HepG2 (cell line): ENCODE measurements around the gene LYST. TPM values are rescaled to one million over a fixed set of nuclear protein-coding genes. Genes with fewer than 3 reads are reported as not detected.
A peak's percentile ranks its signal among the peaks of the same experiment; 100 is the strongest.
"Not testable (repeated sequence)": the region's sequence is repeated elsewhere in the genome, so short reads cannot be mapped to it uniquely, and the experiment has no call there.

Source experiments
- ATAC-seq: fragments of 200-7000 bp; cut with Tn5 transposase; 3 replicates; pipeline ENCODE4 v1.9.1; 2020; ENCODE audit warnings: mild to moderate bottlenecking, moderate library complexity
- BruUV-seq: library from RNA; stranded (reverse); fragments of 400-500 nt; replicated peaks from 2 replicates; lab custom pipeline; 2021; lab: Mats Ljungman, UMichigan
- CTCF ChIA-PET: fragments of 300-600 bp; formaldehyde crosslinking; extraction: SDS; loops from one replicate; lab custom pipeline; 2021; ENCODE audit warnings: low total read pairs, inconsistent platforms, low intra/inter-chr PET ratio; lab: Yijun Ruan, JAX
- POLR2A ChIA-PET: fragments of 350-600 bp; sonication (Branson Sonifier 250); formaldehyde crosslinking; loops from one replicate; lab custom pipeline; 2020; ENCODE audit warnings: antibody characterized with exemption, inconsistent platforms; lab: Yijun Ruan, JAX
- DNase-seq: peaks from one replicate; pipeline ENCODE4 v3.0.0-alpha.2; 2015; ENCODE audit warnings: low spot score
- FAIRE-seq: peaks from 3 replicates; lab custom pipeline; 2011; peaks lifted over from hg19 to GRCh38; lab: Jason Lieb, UNC
- H2AFZ ChIP-seq: one replicate; pipeline ENCODE4 v1.6.1; 2011; ENCODE audit warnings: low read length, inconsistent platforms
- H3K27ac ChIP-seq: fragments of 300-600 bp; 3 replicates; pipeline ENCODE4 v1.8.0; 2011; ENCODE audit warnings: mixed run types, mild to moderate bottlenecking, mixed read lengths, low read length, inconsistent platforms; ENCODE audit not compliant: insufficient read depth; ENCODE audit errors: extremely low read length
- H3K27me3 ChIP-seq, 2 experiments: fragments of 200-600 bp in 1 of 2; 2 replicates in 1 of 2; 3 replicates in 1 of 2; pipeline versions ENCODE4 v1.6.0 to v1.8.0; 2011; ENCODE audit warnings: low read length in 2 of 2, mild to moderate bottlenecking in 2 of 2, moderate library complexity in 2 of 2, inconsistent platforms in 1 of 2; ENCODE audit not compliant: insufficient read depth in 2 of 2, control insufficient read depth in 1 of 2
- H3K36me3 ChIP-seq, 2 experiments: fragments of 200-600 bp in 1 of 2; replicated peaks in 1 of 2; 2 replicates in 1 of 2; 3 replicates in 1 of 2; pipeline versions ENCODE4 v1.5.1 to v1.8.0; 2011; ENCODE audit warnings: low read length in 2 of 2, inconsistent platforms in 1 of 2; ENCODE audit not compliant: insufficient read depth in 2 of 2, control insufficient read depth in 1 of 2
- H3K4me1 ChIP-seq: 2 replicates; pipeline ENCODE4 v1.5.1; 2012; ENCODE audit warnings: low read length, inconsistent platforms; ENCODE audit not compliant: insufficient read depth
- H3K4me2 ChIP-seq: 2 replicates; pipeline ENCODE4 v1.6.0; 2011; ENCODE audit warnings: low read depth, low read length, inconsistent platforms
- H3K4me3 ChIP-seq, 3 experiments: fragments of 200-600 bp in 1 of 3; sonication (generic), shearing (Covaris generic) in 1 of 3; replicated peaks in 1 of 3; 2 replicates each; pipeline ENCODE4 v1.5.1; 2011 to 2016; ENCODE audit warnings: low read length in 3 of 3, inconsistent platforms in 2 of 3, low read depth in 2 of 3, mild to moderate bottlenecking in 2 of 3, control low read depth in 1 of 3, mixed read lengths in 1 of 3; ENCODE audit not compliant: insufficient read depth in 1 of 3
- H3K79me2 ChIP-seq: one replicate; pipeline ENCODE4 v1.6.1; 2011; ENCODE audit warnings: low read length, inconsistent platforms; ENCODE audit not compliant: insufficient read depth
- H3K9ac ChIP-seq: 2 replicates; pipeline ENCODE4 v1.6.0; 2011; ENCODE audit warnings: mild to moderate bottlenecking, low read depth, low read length, inconsistent platforms; ENCODE audit not compliant: insufficient read depth
- H3K9me3 ChIP-seq: 2 replicates; pipeline ENCODE4 v1.5.1; 2012; ENCODE audit warnings: mild to moderate bottlenecking, low read length
- H4K20me1 ChIP-seq: 2 replicates; pipeline ENCODE4 v1.6.0; 2011; ENCODE audit warnings: inconsistent platforms, mild to moderate bottlenecking, low read length, moderate library complexity; ENCODE audit not compliant: insufficient read depth
- LRRFIP1 ChIP-seq: sonication (generic); formaldehyde crosslinking; conservative IDR thresholded peaks from 2 replicates; pipeline ENCODE4 v1.4.0; 2020; ENCODE audit warnings: missing genetic modification reagents
- NAIF1 ChIP-seq: sonication (generic); formaldehyde crosslinking; IDR thresholded peaks from 2 replicates; pipeline ENCODE4 v1.5.0; 2020; ENCODE audit warnings: mild to moderate bottlenecking, missing genetic modification reagents, borderline replicate concordance
- TEAD3 ChIP-seq: optimal IDR thresholded peaks from 2 replicates; pipeline ENCODE3; 2016; ENCODE audit warnings: borderline replicate concordance
- YEATS4 ChIP-seq: sonication (generic); formaldehyde crosslinking; IDR thresholded peaks from 2 replicates; pipeline ENCODE4 v1.4.0; 2020; ENCODE audit warnings: missing genetic modification reagents, borderline replicate concordance
- ZBTB38 ChIP-seq: sonication (generic); formaldehyde crosslinking; IDR thresholded peaks from 2 replicates; pipeline ENCODE4 v1.5.1; 2020; ENCODE audit warnings: mild to moderate bottlenecking, missing genetic modification reagents
- ZNF615 ChIP-seq: sonication (generic); formaldehyde crosslinking; IDR thresholded peaks from 2 replicates; pipeline ENCODE4 v1.5.0; 2020; ENCODE audit warnings: mild to moderate bottlenecking, missing genetic modification reagents, borderline replicate concordance
- WGBS: methylation state at CpG from one replicate; pipeline ENCODE4 v1.1.6; 2017; ENCODE audit warnings: low lambda C conversion rate; 5-methylcytosine and 5-hydroxymethylcytosine counted together
- in situ Hi-C: cut with HindIII; loops from 2 replicates; pipeline ENCODE4 v1.10.0; 2017; ENCODE audit warnings: low pct_unique_long_range_greater_than_20kb; ENCODE audit not compliant: extremely low pct_ligation_motif_present
- intact Hi-C: fragments of 100-400 bp; cut with micrococcal nuclease; formaldehyde crosslinking; loops from one replicate; pipeline ENCODE4 v1.10.0; 2022; ENCODE audit not compliant: unreplicated experiment
- polyA plus RNA-seq, 8 experiments: library from polyadenylated mRNA; depleted of rRNA in 3 of 8; stranded (reverse) in 7 of 8; unstranded in 1 of 8; fragments of >200 nt; fragmentation: Illumina TruSeq in 4 of 8; extraction: Trizol in 4 of 8; gene quantifications; 2 replicates each; pipeline versions ENCODE4 v1.2.1 to v1.2.3, GENCODE V29; 2011 to 2016; ENCODE audit warnings: low read depth in 4 of 8, missing spikeins in 1 of 8, mixed read lengths in 1 of 8; ENCODE audit not compliant: insufficient read depth in 1 of 8
- total RNA-seq, 5 experiments: library from RNA; depleted of rRNA; stranded (reverse); fragments of >200 nt; fragmentation: Illumina TruSeq; extraction: Trizol; gene quantifications; 2 replicates each; pipeline ENCODE4 v1.2.3, GENCODE V29; 2016; ENCODE audit warnings: low read depth in 1 of 5

LYST gene
- total and polyA plus RNA-seq, 2 of the 13 experiments (the other 11 are each of a cell fraction or from before 2014, with no cell fraction given), result 0.91 to 2.5 TPM

GRCh38 chr1:235639226-235640205 lies 227.2 kb downstream of the LYST start:
- peaks cover 41% of the 10 kb centered on the region; the same call in 1 of the 2 replicates for H4K20me1 ChIP-seq
- BruUV-seq, result no TSS peak
- H3K36me3 ChIP-seq, result peaks cover 0 to 5% of the 10 kb centered on the region in 2 experiments; a peak in 1 of 5 replicates
- H3K4me3 ChIP-seq, result no peak overlapping the region
- CTCF ChIA-PET, result no interaction called here
- WGBS, result 85% methylated on average over 11 of the region's 14 CpGs
- DNase-seq (no peak), ATAC-seq (no peak), FAIRE-seq (no peak)
- H3K79me2 ChIP-seq, result peaks cover 69% of the 10 kb centered on the region
- POLR2A ChIA-PET, result no interaction called here
- H3K4me1 ChIP-seq, result peaks cover 45% of the 10 kb centered on the region
- no peak overlapping the region for H3K27ac ChIP-seq
- no peaks in the 10 kb centered on the region for H3K27me3 ChIP-seq
- H3K9ac ChIP-seq, result no peak overlapping the region
- TF ChIP-seq TEAD3 (CRISPR knock-in tag) (peak; percentile 41), ZNF615 (CRISPR knock-in tag) (no peak), NAIF1 (CRISPR knock-in tag) (no peak), YEATS4 (CRISPR knock-in tag) (no peak), LRRFIP1 (CRISPR knock-in tag) (no peak), ZBTB38 (CRISPR knock-in tag) (no peak)
- no peak overlapping the region for H3K4me2 ChIP-seq
- H3K9me3 ChIP-seq, result no peaks in the 10 kb centered on the region
- intact Hi-C loops, result no loop called here
- H2AFZ ChIP-seq, result no peak overlapping the region
- in situ Hi-C loops, result no loop called here

- FAIRE-seq, H2AFZ ChIP-seq, in situ Hi-C loops: not testable (repeated sequence)
These were observed 228.1 kb downstream of the LYST start for GRCh38 chr1:235638612-235639011.

More at GRCh38 chr1:235638612-235639011, 228.1 kb downstream of the LYST start:
- POLR2A ChIA-PET, H3K4me2 ChIP-seq, H3K27me3 ChIP-seq, H3K9ac ChIP-seq, intact Hi-C loops, H3K9me3 ChIP-seq, H3K4me3 ChIP-seq, H3K27ac ChIP-seq, DNase-seq, CTCF ChIA-PET, ATAC-seq, BruUV-seq, H3K36me3 ChIP-seq: not testable (repeated sequence)
- WGBS, result 95% methylated on average over 2 of the region's 2 CpGs
- H4K20me1 ChIP-seq, result peaks cover 36% of the 10 kb centered on the region; the same call in 1 of the 2 replicates
- peaks cover 36% of the 10 kb centered on the region for H3K4me1 ChIP-seq
- H3K79me2 ChIP-seq, result peaks cover 68% of the 10 kb centered on the region
